GM19452 (cell line): ENCODE data around the gene CBR4.

Source experiments
- ATAC-seq: cut with Tn5 transposase; IDR thresholded peaks from one replicate; pipeline ENCODE4 v1.9.1; 2021; ENCODE audit not compliant: unreplicated experiment

Gene CBR4

GRCh38 chr4:169010125-169011023, at the start of gene CBR4:
TSS of gene CBR4 (minus strand) at chr4:169010255. CDS start at chr4:169010089, 166 bp downstream.
- ATAC-seq: peak; percentile 98

- ATAC-seq: no peak
These were observed 49.5 kb upstream of the CBR4 start for GRCh38 chr4:169059306-169060211.

- no peak for ATAC-seq
These were observed 48.3 kb upstream of the CBR4 start for GRCh38 chr4:169058312-169058711.

GRCh38 chr4:169054879-169055278, 44.8 kb upstream of the CBR4 start:
- no peak for ATAC-seq

- no peak for ATAC-seq
These were observed 42.5 kb upstream of the CBR4 start for GRCh38 chr4:169052594-169052945.

GRCh38 chr4:169051761-169052593, 41.9 kb upstream of the CBR4 start:
- no peak for ATAC-seq

DNA sequence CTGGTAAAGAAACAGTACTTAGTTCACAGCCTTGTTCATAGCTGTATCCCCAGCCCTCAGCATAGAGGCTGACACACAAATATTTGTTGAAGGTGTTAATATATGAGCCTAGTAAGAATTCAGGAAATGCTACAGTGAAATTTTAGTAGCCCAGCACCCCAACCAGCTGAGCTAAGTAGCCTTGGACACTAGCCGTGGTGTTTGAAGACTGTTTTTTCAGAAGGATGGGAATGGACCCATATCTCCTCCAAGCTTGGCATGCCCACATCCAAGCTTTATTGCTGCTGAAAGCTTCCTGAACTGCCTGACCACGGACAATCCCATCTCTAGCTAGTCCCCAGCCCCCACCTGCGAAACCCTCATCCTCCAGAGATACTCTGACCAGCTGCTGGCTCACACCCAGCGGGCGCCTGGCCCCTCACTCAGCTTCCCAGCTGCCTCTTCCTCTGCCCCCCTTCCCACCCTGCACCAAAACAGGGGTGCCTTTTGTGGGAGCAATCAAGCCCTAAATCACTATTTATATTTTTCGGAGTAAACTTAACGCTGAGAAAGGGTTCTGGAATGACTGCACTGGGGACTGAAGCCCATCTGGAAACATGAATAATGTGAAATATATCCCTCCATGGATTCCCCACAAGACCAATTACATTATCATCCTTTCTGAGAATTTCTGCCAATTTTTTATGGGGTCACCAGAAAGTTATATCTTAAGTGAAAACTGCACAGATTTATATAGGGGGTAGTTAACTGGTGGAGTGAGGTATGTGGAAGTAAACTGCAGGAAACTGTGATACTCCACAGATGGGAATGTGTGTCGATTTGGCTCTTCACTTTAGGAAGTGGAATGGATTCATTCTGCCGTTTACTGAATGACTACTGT, 41.1 kb upstream of the CBR4 start:
- no peak for ATAC-seq

GRCh38 chr4:169050284-169050683, 40.2 kb upstream of the CBR4 start:
- no peak for ATAC-seq

DNA sequence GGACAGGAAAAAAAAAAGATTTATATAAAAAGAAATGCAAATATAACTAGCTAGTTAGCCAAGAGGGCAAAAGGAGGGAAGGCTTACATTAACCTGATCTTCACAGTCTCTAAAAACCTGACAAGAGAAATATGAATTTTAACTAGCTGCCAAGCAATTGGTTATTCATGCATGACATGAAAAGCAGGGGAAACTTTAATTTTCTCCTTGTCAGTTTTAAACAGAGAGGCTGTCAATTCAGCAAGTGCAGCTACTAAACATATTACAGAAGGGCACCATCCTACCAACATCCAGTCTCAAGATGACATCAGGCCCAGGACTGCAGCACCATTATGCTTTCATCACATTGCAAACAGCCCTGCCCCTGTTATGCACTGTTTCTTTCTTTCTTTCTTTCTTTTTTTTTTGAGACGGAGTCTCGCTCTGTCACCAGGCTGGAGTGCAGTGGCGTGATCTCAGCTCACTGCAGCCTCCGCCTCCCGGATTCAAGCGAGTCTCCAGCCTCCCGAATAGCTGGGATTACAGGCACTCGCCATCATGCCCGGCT, 38.9 kb upstream of the CBR4 start:
- no peak for ATAC-seq

GRCh38 chr4:169047956-169048355, 37.9 kb upstream of the CBR4 start:
- ATAC-seq: no peak

DNA sequence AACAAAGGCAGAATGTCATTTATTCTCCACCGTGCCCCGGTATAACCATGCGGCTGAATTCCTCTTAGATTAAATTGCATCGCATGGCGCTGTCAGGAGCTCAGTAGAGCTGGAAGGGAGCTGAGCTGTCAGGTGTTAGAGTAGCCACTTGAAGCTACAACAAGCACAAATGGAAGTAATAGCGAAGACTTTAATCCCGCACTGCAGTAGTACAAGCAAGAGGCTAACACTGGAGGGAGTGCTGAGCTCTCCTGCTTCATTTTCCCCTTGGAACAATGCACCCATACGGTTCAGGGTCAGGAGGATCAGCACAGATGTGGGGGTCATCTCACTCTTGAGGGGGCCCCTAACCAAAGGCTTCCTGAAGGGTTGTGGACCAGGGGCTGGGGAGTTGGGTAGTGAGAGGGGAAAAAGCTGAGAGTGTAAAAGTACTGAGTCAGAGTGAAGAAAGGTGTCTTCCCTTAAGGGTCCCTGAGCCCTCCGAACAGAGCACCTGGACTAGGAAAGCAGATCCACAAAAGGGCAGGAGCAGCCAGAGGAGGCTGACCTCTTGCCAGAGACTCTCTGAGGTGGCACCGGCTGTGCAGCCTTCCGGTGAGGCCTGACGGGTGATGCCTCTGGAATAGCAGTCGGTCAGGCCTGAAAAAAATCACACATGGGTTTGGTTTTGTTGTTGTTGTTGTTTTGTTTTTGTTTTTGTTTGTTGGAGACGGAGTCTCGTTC, 36.0 kb upstream of the CBR4 start:
- no peak for ATAC-seq

DNA sequence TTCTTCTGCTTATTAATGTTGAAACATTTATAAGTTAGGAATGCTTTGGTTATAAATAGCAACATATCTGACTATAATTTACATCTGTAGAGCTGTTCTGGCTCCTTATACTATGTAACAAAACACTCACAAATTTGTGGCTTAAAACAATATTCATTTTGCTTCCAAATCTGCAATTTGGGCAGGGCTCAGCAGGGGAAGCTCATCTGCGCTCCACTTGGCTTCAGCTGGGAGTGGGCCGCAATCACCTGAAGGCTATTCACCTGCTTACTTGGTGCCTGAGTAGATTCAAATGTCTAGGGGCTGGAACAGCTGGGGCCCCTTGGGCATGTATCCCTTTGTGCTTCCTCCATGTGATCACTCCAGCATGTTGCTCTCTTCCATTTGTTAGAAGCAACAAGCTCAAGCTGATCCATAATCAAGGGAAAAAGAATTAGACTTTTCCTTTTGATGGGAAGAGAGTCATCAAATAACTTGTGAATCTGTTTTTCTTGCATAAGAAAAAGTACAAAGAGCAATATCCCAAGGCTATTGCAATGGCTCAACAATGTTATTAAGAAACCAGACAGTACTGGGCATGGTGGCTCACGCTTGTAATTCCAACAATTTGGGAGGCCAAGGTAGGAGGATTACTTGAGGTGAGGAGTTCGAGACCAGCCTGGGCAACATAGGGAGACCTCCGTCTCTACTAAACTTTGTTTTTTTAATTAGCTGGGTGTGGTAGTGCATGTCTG, 34.8 kb upstream of the CBR4 start:
- no peak for ATAC-seq

DNA sequence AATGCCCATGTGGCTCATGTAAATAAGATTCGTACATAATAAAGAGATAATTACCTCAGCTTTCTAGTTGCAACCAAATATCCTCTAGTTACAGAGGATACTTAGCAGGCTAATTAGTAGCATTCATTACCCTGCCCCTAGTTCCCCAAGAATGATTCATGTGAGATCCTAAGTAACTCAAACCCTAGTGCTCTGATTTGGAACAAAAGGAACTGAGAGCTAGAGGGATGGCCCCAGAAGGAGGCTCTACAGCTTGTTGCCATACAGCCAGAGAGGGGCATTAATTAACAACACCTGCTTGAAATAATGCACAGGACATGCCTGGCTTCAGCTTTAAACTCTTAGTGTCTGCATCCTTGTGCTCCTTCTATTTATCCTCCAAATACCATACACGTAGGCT, 32.6 kb upstream of the CBR4 start:
- ATAC-seq: no peak

GRCh38 chr4:169040559-169041261, 30.7 kb upstream of the CBR4 start:
- no peak for ATAC-seq

DNA sequence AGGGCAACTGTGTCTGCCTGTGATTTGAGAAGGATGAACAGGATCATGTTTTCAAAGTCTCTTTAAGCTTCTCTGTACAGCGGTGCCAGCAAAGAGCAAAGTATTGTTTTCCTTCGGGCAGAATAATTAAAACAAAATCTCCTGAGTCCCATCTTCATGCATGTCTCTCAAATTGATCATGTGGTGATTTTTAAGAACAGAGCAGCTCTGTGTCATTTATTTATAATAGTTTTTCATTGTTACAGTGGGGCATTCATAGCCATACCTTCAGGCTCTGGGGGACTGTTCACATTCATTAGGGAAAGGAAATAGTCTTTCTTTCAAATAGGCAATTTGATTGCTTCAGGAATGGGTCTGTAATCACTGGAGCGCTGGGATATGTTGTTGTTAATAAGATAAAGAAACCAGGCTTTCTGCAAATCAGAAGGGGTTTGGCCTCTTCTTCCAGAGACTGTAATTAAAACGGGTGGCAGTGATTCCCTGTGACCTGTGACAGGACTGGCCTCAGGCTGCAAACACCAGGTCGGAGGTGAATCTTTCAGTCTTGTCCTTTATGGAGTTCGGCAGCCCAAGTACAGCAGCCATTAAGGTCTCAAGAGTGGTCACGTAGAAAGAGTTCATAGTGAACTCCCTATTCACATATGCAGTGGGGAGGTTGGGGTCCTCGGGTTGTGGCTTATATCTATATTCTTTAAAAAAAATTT, 29.3 kb upstream of the CBR4 start:
- no peak for ATAC-seq

- ATAC-seq: no peak
These were observed 27.5 kb upstream of the CBR4 start for GRCh38 chr4:169037506-169037905.
